GM12878 (cell line): ENCODE results near the gene MITF. TPM values are rescaled to one million over a fixed set of nuclear protein-coding genes. Genes with fewer than 3 reads are reported as not detected.

Experiments
- ATAC-seq: fragments of 200-7000 bp; cut with Tn5 transposase; 3 replicates; pipeline ENCODE4 v1.9.1; 2020; ENCODE audit warnings: mild to moderate bottlenecking, moderate library complexity
- BruUV-seq: library from RNA; stranded (reverse); fragments of 400-500 nt; replicated peaks from 2 replicates; lab custom pipeline; 2021; lab: Mats Ljungman, UMichigan
- CTCF ChIA-PET: fragments of 300-600 bp; sonication (Branson Sonifier 250); formaldehyde crosslinking; extraction: SDS; loops from one replicate; lab custom pipeline; 2021; ENCODE audit warnings: inconsistent platforms; lab: Yijun Ruan, JAX
- POLR2A ChIA-PET: fragments of 350-600 bp; formaldehyde crosslinking; extraction: SDS; loops from one replicate; lab custom pipeline; 2021; ENCODE audit warnings: inconsistent platforms; lab: Charles Lee
- RAD21 ChIA-PET: fragments of 300-600 bp; sonication (Branson Sonifier 250); formaldehyde crosslinking; loops from one replicate; lab custom pipeline; 2023; ENCODE audit warnings: antibody characterized with exemption; ENCODE audit not compliant: unreplicated experiment; lab: Charles Lee
- SMC1A ChIA-PET: fragments of 300-600 bp; sonication (Branson Sonifier 250); formaldehyde crosslinking; loops from one replicate; lab custom pipeline; 2023; ENCODE audit not compliant: unreplicated experiment, uncharacterized antibody; lab: Charles Lee
- DNase-seq: peaks from one replicate; pipeline ENCODE4 v3.0.0-alpha.2; 2011; ENCODE audit warnings: low read depth, low spot score
- FAIRE-seq: peaks from 3 replicates; lab custom pipeline; 2011; peaks lifted over from hg19 to GRCh38; lab: Jason Lieb, UNC
- H2AFZ ChIP-seq: 2 replicates; pipeline ENCODE4 v1.6.0; 2011; ENCODE audit warnings: low read depth, low read length, control low read depth; ENCODE audit not compliant: control insufficient read depth
- H3K27ac ChIP-seq: 2 replicates; pipeline ENCODE4 v1.5.1; 2011; ENCODE audit warnings: control low read depth; ENCODE audit not compliant: control insufficient read depth, insufficient read depth
- H3K27me3 ChIP-seq, 2 experiments: replicated peaks in 1 of 2; 2 replicates each; pipeline versions ENCODE4 v1.6.0 to v1.6.1; 2011; ENCODE audit warnings: low read length in 1 of 2; ENCODE audit not compliant: control insufficient read depth in 2 of 2, insufficient read depth in 2 of 2
- H3K36me3 ChIP-seq, 2 experiments: 2 replicates each; pipeline ENCODE4 v1.5.1; 2011; ENCODE audit warnings: low read length in 1 of 2; ENCODE audit not compliant: control insufficient read depth in 2 of 2, insufficient read depth in 2 of 2
- H3K4me1 ChIP-seq: 2 replicates; pipeline ENCODE4 v1.6.1; 2011; ENCODE audit warnings: mild to moderate bottlenecking, low read length, moderate library complexity, mixed read lengths; ENCODE audit not compliant: control insufficient read depth, insufficient read depth
- H3K4me2 ChIP-seq: 2 replicates; pipeline ENCODE4 v1.6.0; 2011; ENCODE audit warnings: control low read depth; ENCODE audit not compliant: control insufficient read depth, insufficient read depth
- H3K4me3 ChIP-seq: fragments of 200-600 bp; sonication (generic); 2 replicates; pipeline ENCODE4 v1.5.1; 2016
- H3K79me2 ChIP-seq: 2 replicates; pipeline ENCODE4 v1.6.0; 2011; ENCODE audit warnings: low read length; ENCODE audit not compliant: control insufficient read depth, insufficient read depth
- H3K9ac ChIP-seq: 2 replicates; pipeline ENCODE4 v1.8.0; 2011; ENCODE audit warnings: low read length, control low read depth, mixed read lengths; ENCODE audit not compliant: control insufficient read depth, insufficient read depth
- H3K9me3 ChIP-seq: replicated peaks from 3 replicates; pipeline ENCODE4 v1.5.1; 2011; ENCODE audit warnings: mild to moderate bottlenecking, low read length; ENCODE audit not compliant: control insufficient read depth, insufficient read depth
- H4K20me1 ChIP-seq: 2 replicates; pipeline ENCODE4 v1.6.0; 2011; ENCODE audit not compliant: control insufficient read depth, insufficient read depth
- ATF3 ChIP-seq: IDR thresholded peaks from 2 replicates; pipeline ENCODE4 v1.6.1; 2011; ENCODE audit warnings: low read depth, mild to moderate bottlenecking, low read length, moderate library complexity, borderline replicate concordance; ENCODE audit errors: extremely low read depth
- ETV6 ChIP-seq, 2 experiments: fragments of 450-650 bp in 1 of 2; IDR thresholded peaks in 1 of 2; conservative IDR thresholded peaks in 1 of 2; 2 replicates each; pipeline ENCODE4 v1.6.1; 2014; ENCODE audit warnings: antibody characterized with exemption in 1 of 2, borderline replicate concordance in 1 of 2, low read depth in 1 of 2, mild to moderate bottlenecking in 1 of 2, moderate library complexity in 1 of 2
- EZH2 ChIP-seq: IDR thresholded peaks from 2 replicates; pipeline ENCODE4 v1.6.1; 2012; ENCODE audit warnings: low read depth, mild to moderate bottlenecking, control low read depth, inconsistent platforms, low read length, borderline replicate concordance; ENCODE audit not compliant: control insufficient read depth
- HCFC1 ChIP-seq: fragments of 150-350 bp; IDR thresholded peaks from 2 replicates; pipeline ENCODE4 v1.6.1; 2014; ENCODE audit warnings: low read length
- MYB ChIP-seq: fragments of 150-350 bp; IDR thresholded peaks from 2 replicates; pipeline ENCODE4 v1.6.1; 2014; ENCODE audit warnings: mild to moderate bottlenecking, low read depth, low read length, borderline replicate concordance
- PKNOX1 ChIP-seq: fragments of 450-650 bp; IDR thresholded peaks from 2 replicates; pipeline ENCODE4 v1.6.1; 2016; ENCODE audit warnings: mild to moderate bottlenecking
- RELA ChIP-seq: fragments of 450-650 bp; IDR thresholded peaks from 2 replicates; pipeline ENCODE4 v1.8.0; 2014; ENCODE audit warnings: borderline replicate concordance; ENCODE audit not compliant: partially characterized antibody
- SKIL ChIP-seq: fragments of 450-650 bp; IDR thresholded peaks from 2 replicates; pipeline ENCODE4 v1.6.1; 2017; ENCODE audit warnings: mild to moderate bottlenecking, low read depth, inconsistent platforms; ENCODE audit not compliant: poor library complexity, severe bottlenecking
- SMAD1 ChIP-seq: fragments of 450-650 bp; IDR thresholded peaks from 2 replicates; pipeline ENCODE4 v1.6.1; 2018; ENCODE audit warnings: mild to moderate bottlenecking, low read depth; ENCODE audit not compliant: partially characterized antibody
- SRF ChIP-seq, 2 experiments: IDR thresholded peaks; 2 replicates each; pipeline ENCODE4 v1.6.1; 2011; ENCODE audit warnings: low read depth in 2 of 2, low read length in 2 of 2, mild to moderate bottlenecking in 1 of 2, moderate library complexity in 1 of 2
- TAF1 ChIP-seq: IDR thresholded peaks from 2 replicates; pipeline ENCODE4 v1.6.1; 2011; ENCODE audit warnings: mild to moderate bottlenecking, low read depth, low read length, borderline replicate concordance
- WRNIP1 ChIP-seq: IDR thresholded peaks from 2 replicates; pipeline ENCODE4 v1.6.1; 2011; ENCODE audit warnings: low read depth, low read length, improper control_type of control experiment, borderline replicate concordance
- ZBTB40 ChIP-seq: fragments of 450-650 bp; IDR thresholded peaks from 2 replicates; pipeline ENCODE4 v1.6.1; 2016; ENCODE audit warnings: mild to moderate bottlenecking, moderate library complexity, borderline replicate concordance
- ZNF24 ChIP-seq: fragments of 450-650 bp; IDR thresholded peaks from 2 replicates; pipeline ENCODE4 v1.6.1; 2017; ENCODE audit warnings: antibody characterized with exemption, mild to moderate bottlenecking
- ZNF384 ChIP-seq: IDR thresholded peaks from 2 replicates; pipeline ENCODE4 v1.6.1; 2012; ENCODE audit warnings: low read depth, mild to moderate bottlenecking, low read length, improper control_type of control experiment, borderline replicate concordance
- WGBS: methylation state at CpG from one replicate; pipeline ENCODE4 v1.1.6; 2016; ENCODE audit warnings: low lambda C conversion rate; ENCODE audit not compliant: insufficient replicate concordance, insufficient coverage; ENCODE audit errors: missing lambda C conversion rate; 5-methylcytosine and 5-hydroxymethylcytosine counted together
- in situ Hi-C: fragments of 300-500 bp; cut with MboI; formaldehyde crosslinking; loops from 9 replicates; pipeline ENCODE4 v1.14.3; 2018; ENCODE audit warnings: mixed read lengths
- intact Hi-C: fragments of 100-400 bp; cut with micrococcal nuclease; formaldehyde crosslinking; loops from one replicate; pipeline ENCODE4 v1.14.2; 2022; ENCODE audit not compliant: unreplicated experiment
- polyA plus RNA-seq, 11 experiments: library from polyadenylated mRNA; depleted of rRNA in 4 of 11; unstranded in 6 of 11; stranded (reverse) in 5 of 11; fragments of >200 nt; fragmentation: Nextera tagmentation in 4 of 11; fragmentation: Illumina TruSeq in 1 of 11; extraction: Ambion mirVana in 4 of 11; extraction: Trizol in 1 of 11; gene quantifications; 1 replicate in 1 of 11; 2 replicates in 10 of 11; pipeline versions ENCODE4 v1.2.1 to v1.2.3, GENCODE V29; 2011 to 2016; ENCODE audit warnings: inconsistent platforms in 2 of 11, missing spikeins in 2 of 11, low read depth in 1 of 11
- total RNA-seq, 4 experiments: library from RNA; depleted of rRNA in 3 of 4; stranded (reverse); fragments of >200 nt in 3 of 4; fragmentation: Illumina TruSeq in 1 of 4; extraction: Trizol in 1 of 4; gene quantifications; 2 replicates each; pipeline versions ENCODE4 v1.2.1 to v1.2.3, GENCODE V29; 2013 to 2021

MITF gene
- total and polyA plus RNA-seq, 10 of the 15 experiments (the other 5 are each of a cell fraction or from before 2014, with no cell fraction given) = under 0.01 to 0.90 (median 0.06) TPM; not detected in 3

- TF ChIP-seq ETV6 (conservative IDR thresholded peaks at IDR 0.05 in 1 of 2, IDR thresholded peaks at IDR 0.05 in 1 of 2; ENCODE audit: borderline replicate concordance in 1 of 2, low read depth in 1 of 2) = no peak
- no peak for TF ChIP-seq WRNIP1
- no peak for TF ChIP-seq RELA
- TF ChIP-seq SKIL = no peak
- TF ChIP-seq ATF3 = no peak
- no peak for TF ChIP-seq ZNF384
- no peak for TF ChIP-seq SRF (IDR thresholded peaks at IDR 0.05; ENCODE audit: low read depth in 2 of 2, low read length in 2 of 2)
- TF ChIP-seq ZNF24 = no peak
- no peak for TF ChIP-seq HCFC1
- TF ChIP-seq SMAD1 = no peak
Measured at GRCh38 chr3:69921651-69922050, 182.4 kb downstream of the MITF start (continued).

- Histone ChIP-seq H3K27ac (no peak overlapping the region), H3K4me3 (no peak overlapping the region), H3K27me3 (no peaks in the 10 kb centered on the region), H3K4me1 (no peaks in the 10 kb centered on the region), H3K4me2 (no peak overlapping the region), H4K20me1 (no peaks in the 10 kb centered on the region), H3K9me3 (no peaks in the 10 kb centered on the region), H3K9ac (no peak overlapping the region), H3K36me3 (no peaks in the 10 kb centered on the region), H3K79me2 (no peaks in the 10 kb centered on the region), H2AFZ (no peak overlapping the region)
- ChIA-PET SMC1A (no interaction called here), CTCF (no interaction called here), POLR2A (no interaction called here), RAD21 (no interaction called here)
- in situ Hi-C loops = no loop called here
- ATAC-seq (no peak), FAIRE-seq (no peak), DNase-seq (no peak)
- 6% methylated on average over 4 of the region's 4 CpGs for WGBS
- intact Hi-C loops = no loop called here
- no TSS peak for BruUV-seq
- no peak for TF ChIP-seq EZH2
- TF ChIP-seq MYB = no peak
- TF ChIP-seq PKNOX1 = no peak
- TF ChIP-seq TAF1 = no peak
- no peak for TF ChIP-seq ZBTB40
Measured at GRCh38 chr3:69922521-69923000, 183.3 kb downstream of the MITF start.
